Spleen (tissue), 7 donors: ENCODE measurements around the gene NFIB.

Experiments used
- POLR2AphosphoS5 ChIP-seq, 3 donors: sonication (generic); formaldehyde crosslinking; IDR thresholded peaks; one replicate each; pipeline ENCODE4 v1.5.1; 2017; ENCODE audit warnings: antibody characterized with exemption in 3 of 3
- TF ChIP-seq, protein P1 (sequence below), 11 experiments: fragments of 200-600 bp in 7 of 11; fragments of 450-650 bp in 4 of 11; sonication (generic) in 4 of 11; IDR thresholded peaks in 8 of 11; conservative IDR thresholded peaks in 3 of 11; 1 replicate in 7 of 11; 2 replicates in 4 of 11; pipeline versions ENCODE4 v1.4.0 to v1.8.0; 2016 to 2021; ENCODE audit warnings: antibody characterized with exemption in 11 of 11, inconsistent platforms in 4 of 11, mild to moderate bottlenecking in 1 of 11
- donor health status: DM: no; HTN: no; CAD: no; lungs with moderate emphysema.
- donor health status: DM: no; HTN: no; CAD: no.
- donor health status: DM: no; HTN: no; CAD: no.

DNA sequence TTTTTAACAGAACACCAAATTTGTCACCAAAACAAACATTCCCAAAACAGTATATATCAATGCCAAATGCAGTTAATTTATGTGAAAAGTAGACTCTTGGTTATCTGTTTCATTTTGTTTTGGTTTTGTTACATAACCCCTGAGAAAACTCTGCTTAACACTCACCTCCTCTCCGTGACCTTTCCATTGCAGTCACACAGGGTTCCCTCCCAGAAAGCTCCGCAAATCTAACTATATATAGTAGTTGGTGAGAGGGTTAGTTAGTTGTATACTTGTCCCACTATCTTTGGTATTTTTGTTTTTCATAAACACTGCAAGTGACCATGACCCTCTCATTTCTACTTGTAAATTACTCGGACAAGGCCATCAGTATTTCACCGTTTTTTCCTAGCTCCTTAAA, 25.5 kb downstream of the NFIB start:
- TF ChIP-seq POLR2AphosphoS5 (IDR thresholded peaks at IDR 0.05): no peak
- TF ChIP-seq, protein P1, sequence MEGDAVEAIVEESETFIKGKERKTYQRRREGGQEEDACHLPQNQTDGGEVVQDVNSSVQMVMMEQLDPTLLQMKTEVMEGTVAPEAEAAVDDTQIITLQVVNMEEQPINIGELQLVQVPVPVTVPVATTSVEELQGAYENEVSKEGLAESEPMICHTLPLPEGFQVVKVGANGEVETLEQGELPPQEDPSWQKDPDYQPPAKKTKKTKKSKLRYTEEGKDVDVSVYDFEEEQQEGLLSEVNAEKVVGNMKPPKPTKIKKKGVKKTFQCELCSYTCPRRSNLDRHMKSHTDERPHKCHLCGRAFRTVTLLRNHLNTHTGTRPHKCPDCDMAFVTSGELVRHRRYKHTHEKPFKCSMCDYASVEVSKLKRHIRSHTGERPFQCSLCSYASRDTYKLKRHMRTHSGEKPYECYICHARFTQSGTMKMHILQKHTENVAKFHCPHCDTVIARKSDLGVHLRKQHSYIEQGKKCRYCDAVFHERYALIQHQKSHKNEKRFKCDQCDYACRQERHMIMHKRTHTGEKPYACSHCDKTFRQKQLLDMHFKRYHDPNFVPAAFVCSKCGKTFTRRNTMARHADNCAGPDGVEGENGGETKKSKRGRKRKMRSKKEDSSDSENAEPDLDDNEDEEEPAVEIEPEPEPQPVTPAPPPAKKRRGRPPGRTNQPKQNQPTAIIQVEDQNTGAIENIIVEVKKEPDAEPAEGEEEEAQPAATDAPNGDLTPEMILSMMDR (IDR thresholded peaks at IDR 0.05 in 8 of 11, conservative IDR thresholded peaks at IDR 0.05 in 3 of 11): no peak
